Glutamatergic neuron (in vitro differentiated cells): ENCODE measurements around the gene GPR161. TPM values are rescaled to one million over a fixed set of nuclear protein-coding genes. Genes with fewer than 3 reads are reported as not detected.

Experiments used
- DNase-seq: peaks from one replicate; pipeline ENCODE4 v3.0.0; 2022
- H3K27ac Mint-ChIP-seq: one replicate; pipeline ENCODE4 v1.8.0; 2020; ENCODE audit warnings: mild to moderate bottlenecking, mixed read lengths, inconsistent platforms; ENCODE audit not compliant: unreplicated experiment
- H3K27me3 Mint-ChIP-seq: one replicate; pipeline ENCODE4 v1.8.0; 2020; ENCODE audit warnings: mild to moderate bottlenecking, moderate library complexity, mixed read lengths, inconsistent platforms; ENCODE audit not compliant: unreplicated experiment
- H3K36me3 Mint-ChIP-seq: one replicate; pipeline ENCODE4 v1.8.0; 2020; ENCODE audit warnings: mild to moderate bottlenecking, mixed read lengths, inconsistent platforms; ENCODE audit not compliant: unreplicated experiment
- H3K4me1 Mint-ChIP-seq: one replicate; pipeline ENCODE4 v1.8.0; 2020; ENCODE audit warnings: mild to moderate bottlenecking, low read depth, mixed read lengths, inconsistent platforms; ENCODE audit not compliant: unreplicated experiment
- H3K4me3 Mint-ChIP-seq: one replicate; pipeline ENCODE4 v1.8.0; 2020; ENCODE audit warnings: mild to moderate bottlenecking, mixed read lengths, inconsistent platforms; ENCODE audit not compliant: unreplicated experiment
- H3K9me3 Mint-ChIP-seq: one replicate; pipeline ENCODE4 v1.8.0; 2020; ENCODE audit warnings: mild to moderate bottlenecking, moderate library complexity, mixed read lengths, inconsistent platforms; ENCODE audit not compliant: unreplicated experiment
- CTCF ChIP-seq: fragments of 200-600 bp; sonication (generic); IDR thresholded peaks from one replicate; pipeline ENCODE4 v1.5.0; 2021; ENCODE audit not compliant: partially characterized antibody, unreplicated experiment
- total RNA-seq: library from RNA; stranded (reverse); fragmentation: NEBNext Ultra II Directional; extraction: Animal tissue kit (Norgen Biotek cat#: 25700); gene quantifications from one replicate; pipeline ENCODE4 v1.2.1, GENCODE V29; 2021; ENCODE audit not compliant: unreplicated experiment

Gene GPR161
- total RNA-seq, 1 donor from 2014 or later = 69.3 TPM

DNA sequence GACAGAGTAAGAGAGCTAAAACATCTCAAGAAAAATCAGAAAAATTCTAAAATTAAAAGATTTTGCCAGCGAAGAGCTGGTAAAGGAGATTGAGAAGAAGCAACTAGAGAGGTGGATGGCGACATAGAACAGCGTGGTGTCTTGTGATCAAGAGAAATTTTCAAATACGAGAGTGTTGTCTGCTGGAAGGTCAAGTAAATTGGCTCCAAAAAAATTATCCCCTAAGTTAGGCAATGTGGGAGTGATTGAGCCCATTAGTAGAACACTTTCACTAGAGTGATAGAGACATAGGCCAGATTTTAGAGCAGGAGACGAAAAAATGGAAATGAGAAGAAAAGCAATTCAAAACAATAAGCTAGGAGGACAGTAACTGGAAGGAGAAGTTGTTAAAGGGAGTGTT lies 105.5 kb downstream of the GPR161 start:
- Mint-ChIP-seq H3K4me1 (no peaks in the 10 kb centered on the region), H3K4me3 (no peak overlapping the region), H3K27me3 (no peaks in the 10 kb centered on the region), H3K36me3 (no peaks in the 10 kb centered on the region), H3K27ac (no peak overlapping the region), H3K9me3 (no peaks in the 10 kb centered on the region)
- TF ChIP-seq CTCF = no peak
- no peak for DNase-seq

Other genes with a start within 250 kb of the GPR161 start
- gene ADCY10, start 222.8 kb downstream of the GPR161 start, total RNA-seq = 0.07 TPM
- gene DCAF6, start 200.2 kb downstream of the GPR161 start, total RNA-seq = 28.1 TPM
- 41.1 TPM for gene MPC2, start 199.9 kb downstream of the GPR161 start, total RNA-seq
- 27.8 TPM for gene TIPRL, start 42.0 kb upstream of the GPR161 start, total RNA-seq
- 32.9 TPM for gene SFT2D2, start 89.1 kb upstream of the GPR161 start, total RNA-seq
- gene TBX19, start 143.9 kb upstream of the GPR161 start, total RNA-seq = 0.78 TPM